H1 (cell line): Measurements from ENCODE around the gene METRN.

Source experiments
- BRCA1 ChIP-seq: IDR thresholded peaks from 2 replicates; pipeline ENCODE4 v1.6.1; 2012; ENCODE audit warnings: low read depth, low read length, improper control_type of control experiment
- NANOG ChIP-seq: IDR thresholded peaks from 2 replicates; pipeline ENCODE4 v1.6.1; 2011; ENCODE audit warnings: low read length, low read depth, mild to moderate bottlenecking, inconsistent platforms; ENCODE audit not compliant: insufficient read depth, poor library complexity, severe bottlenecking
- RAD21 ChIP-seq, 2 experiments: IDR thresholded peaks in 1 of 2; conservative IDR thresholded peaks in 1 of 2; 2 replicates each; pipeline ENCODE4 v1.6.1; 2011; ENCODE audit warnings: low read depth in 2 of 2, low read length in 2 of 2, improper control_type of control experiment in 1 of 2, inconsistent platforms in 1 of 2, mild to moderate bottlenecking in 1 of 2, moderate library complexity in 1 of 2
- SIN3A ChIP-seq, 2 experiments: IDR thresholded peaks in 1 of 2; conservative IDR thresholded peaks in 1 of 2; 2 replicates each; pipeline ENCODE4 v1.6.1; 2011 to 2012; ENCODE audit warnings: low read length in 2 of 2, improper control_type of control experiment in 1 of 2, low read depth in 1 of 2, mild to moderate bottlenecking in 1 of 2
- TF ChIP-seq, protein P1 (sequence below), 3 experiments: IDR thresholded peaks; 1 replicate in 2 of 3; 2 replicates in 1 of 3; pipeline versions ENCODE4 v1.5.1 to v1.6.1; 2011; ENCODE audit warnings: low read length in 3 of 3, mild to moderate bottlenecking in 3 of 3, inconsistent platforms in 2 of 3, low read depth in 1 of 3, moderate library complexity in 1 of 3; ENCODE audit not compliant: insufficient read depth in 1 of 3; ENCODE audit errors: control extremely low read depth in 1 of 3
- TF ChIP-seq, protein P2 (sequence below): IDR thresholded peaks from 2 replicates; pipeline ENCODE4 v1.6.1; 2011; ENCODE audit warnings: low read depth, mild to moderate bottlenecking, low read length; ENCODE audit not compliant: insufficient read depth

DNA sequence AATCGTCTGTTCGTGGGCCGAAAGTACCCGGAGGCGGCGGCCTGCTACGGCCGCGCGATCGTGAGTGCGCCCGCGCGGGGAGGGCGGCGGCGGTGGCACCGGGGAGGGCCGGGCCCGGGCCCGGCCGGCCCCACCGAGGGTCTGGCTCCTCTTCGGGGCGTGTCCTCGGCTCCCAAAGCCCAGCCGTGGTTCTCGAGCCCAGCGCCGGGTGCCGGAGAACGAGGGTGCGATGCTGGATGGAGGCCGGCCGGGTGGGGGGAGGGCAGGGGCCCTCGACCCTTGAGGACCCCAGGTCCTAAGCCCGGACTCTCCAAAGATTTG lies 34.3 kb upstream of the METRN start:
- no peak for TF ChIP-seq BRCA1
- TF ChIP-seq SIN3A (conservative IDR thresholded peaks at IDR 0.05 in 1 of 2, IDR thresholded peaks at IDR 0.05 in 1 of 2; ENCODE audit: low read depth in 1 of 2, low read length in 2 of 2) = 0 out of 4 replicates have a peak, but pooled peaks of 1 of the 2 experiments have one; percentile 3
- no peak for TF ChIP-seq NANOG
- TF ChIP-seq, protein P1, sequence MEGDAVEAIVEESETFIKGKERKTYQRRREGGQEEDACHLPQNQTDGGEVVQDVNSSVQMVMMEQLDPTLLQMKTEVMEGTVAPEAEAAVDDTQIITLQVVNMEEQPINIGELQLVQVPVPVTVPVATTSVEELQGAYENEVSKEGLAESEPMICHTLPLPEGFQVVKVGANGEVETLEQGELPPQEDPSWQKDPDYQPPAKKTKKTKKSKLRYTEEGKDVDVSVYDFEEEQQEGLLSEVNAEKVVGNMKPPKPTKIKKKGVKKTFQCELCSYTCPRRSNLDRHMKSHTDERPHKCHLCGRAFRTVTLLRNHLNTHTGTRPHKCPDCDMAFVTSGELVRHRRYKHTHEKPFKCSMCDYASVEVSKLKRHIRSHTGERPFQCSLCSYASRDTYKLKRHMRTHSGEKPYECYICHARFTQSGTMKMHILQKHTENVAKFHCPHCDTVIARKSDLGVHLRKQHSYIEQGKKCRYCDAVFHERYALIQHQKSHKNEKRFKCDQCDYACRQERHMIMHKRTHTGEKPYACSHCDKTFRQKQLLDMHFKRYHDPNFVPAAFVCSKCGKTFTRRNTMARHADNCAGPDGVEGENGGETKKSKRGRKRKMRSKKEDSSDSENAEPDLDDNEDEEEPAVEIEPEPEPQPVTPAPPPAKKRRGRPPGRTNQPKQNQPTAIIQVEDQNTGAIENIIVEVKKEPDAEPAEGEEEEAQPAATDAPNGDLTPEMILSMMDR (IDR thresholded peaks at IDR 0.05; ENCODE audit: control extremely low read depth in 1 of 3, insufficient read depth in 1 of 3, low read depth in 1 of 3, low read length in 3 of 3) = no peak
- TF ChIP-seq, protein P2, sequence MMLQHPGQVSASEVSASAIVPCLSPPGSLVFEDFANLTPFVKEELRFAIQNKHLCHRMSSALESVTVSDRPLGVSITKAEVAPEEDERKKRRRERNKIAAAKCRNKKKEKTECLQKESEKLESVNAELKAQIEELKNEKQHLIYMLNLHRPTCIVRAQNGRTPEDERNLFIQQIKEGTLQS = no peak
- TF ChIP-seq RAD21 (IDR thresholded peaks at IDR 0.05 in 1 of 2, conservative IDR thresholded peaks at IDR 0.05 in 1 of 2; ENCODE audit: low read depth in 2 of 2, low read length in 2 of 2) = no peak
